ENCODE results near the gene MAP3K5. TPM values are rescaled to one million over a fixed set of nuclear protein-coding genes. Genes with fewer than 3 reads are reported as not detected.
A peak's percentile ranks its signal among the peaks of the same experiment; 100 is the strongest.

Gene MAP3K5
- total and polyA plus RNA-seq, 9 of the 15 experiments (the other 6 are each of a cell fraction or from before 2014, with no cell fraction given), result 2.2 to 13.0 (median 9.9) TPM

- TF ChIP-seq ZBTB49 (CRISPR knock-in tag; IDR thresholded peaks at IDR 0.05; ENCODE audit: borderline replicate concordance) (no peak), CBX3 (IDR thresholded peaks at IDR 0.05; ENCODE audit: borderline replicate concordance in 1 of 2, low read length in 2 of 2) (peak in 1 of 2 experiments; percentile 90; a peak in 1 of 3 replicates), MYC (IDR thresholded peaks at IDR 0.05; ENCODE audit: low read depth, low read length) (no peak), MYC (CRISPR knock-in tag; IDR thresholded peaks at IDR 0.05; ENCODE audit: borderline replicate concordance, low read depth) (no peak), CBX1 (IDR thresholded peaks at IDR 0.05; ENCODE audit: low read depth) (peak; percentile 80), ZNF280A (IDR thresholded peaks at IDR 0.05; ENCODE audit: low read depth, partially characterized antibody) (peak; percentile 83), HNRNPUL1 (IDR thresholded peaks at IDR 0.05; ENCODE audit: low read length) (no peak), YY1 (IDR thresholded peaks at IDR 0.05; ENCODE audit: borderline replicate concordance in 1 of 3, control insufficient read depth in 1 of 3, extremely low read depth in 1 of 3, insufficient read depth in 3 of 3, insufficient read length in 1 of 3, insufficient replicate concordance in 2 of 3, low read depth in 1 of 3, low read length in 2 of 3) (peak in 1 of 3 experiments; percentile 31), ZFP36 (IDR thresholded peaks at IDR 0.05; ENCODE audit: low read depth, low read length, partially characterized antibody) (peak; percentile 63), CBX5 (IDR thresholded peaks at IDR 0.05; ENCODE audit: borderline replicate concordance, low read depth) (peak; percentile 97), ZNF639 (CRISPR knock-in tag; conservative IDR thresholded peaks at IDR 0.05 in 1 of 2, IDR thresholded peaks at IDR 0.05 in 1 of 2) (no peak), ZNF445 (CRISPR knock-in tag; IDR thresholded peaks at IDR 0.05; ENCODE audit: low read depth) (0 out of 2 replicates have a peak, but pooled peaks have one; percentile 61), IRF1 (CRISPR knock-in tag; IDR thresholded peaks at IDR 0.05; ENCODE audit: borderline replicate concordance) (no peak)
Observed at GRCh38 chr6:136831873-136832562, 39.7 kb upstream of the MAP3K5 start (continued).
